DMS53 treated with DMSO at 0.1 percent for 48 hours (cell line): ENCODE results near the gene ARL14EP.

Source experiments
- DNase-seq: peaks from one replicate; lab custom pipeline; 2025; ENCODE audit not compliant: unreplicated experiment; lab: John Stamatoyannopoulos, UW

The ARL14EP gene

DNA sequence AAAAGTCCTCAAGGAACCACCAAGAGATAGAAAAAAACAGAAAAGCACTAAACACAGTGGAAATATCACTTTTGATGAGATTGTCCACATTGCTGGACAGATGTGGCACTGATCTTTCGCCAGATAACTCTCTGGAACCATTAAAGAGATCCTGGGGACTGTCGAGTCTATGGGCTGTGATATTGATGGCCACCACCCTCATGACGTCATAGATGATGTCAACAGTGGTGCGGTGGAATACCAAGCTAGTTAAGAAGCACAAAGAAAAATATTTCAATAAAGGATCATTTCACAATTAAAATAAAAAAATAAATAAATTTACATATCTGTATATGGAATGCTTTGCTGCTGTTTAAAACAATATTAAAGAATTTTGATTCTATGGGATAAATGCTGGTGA, 45.5 kb downstream of the ARL14EP start:
- DNase-seq = no peak

DNA sequence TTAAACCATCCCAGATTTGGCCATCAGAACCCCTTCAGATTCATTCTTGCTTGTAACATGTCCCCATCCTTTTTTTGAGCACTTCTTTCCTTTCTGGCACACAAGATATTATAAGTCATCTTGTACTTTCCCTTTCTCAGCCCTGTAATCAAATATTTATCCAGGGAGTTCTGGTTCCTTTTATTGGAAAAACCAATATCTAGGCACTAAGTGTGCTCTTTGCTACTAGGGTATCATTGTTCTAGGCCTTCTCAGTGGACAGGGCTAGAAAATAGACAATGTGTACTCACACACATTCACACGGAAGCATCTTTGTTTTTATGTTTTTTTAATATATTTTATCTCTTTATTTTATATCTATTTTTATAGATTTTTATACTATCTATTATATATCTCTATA, 47.3 kb downstream of the ARL14EP start:
- no peak for DNase-seq

DNA sequence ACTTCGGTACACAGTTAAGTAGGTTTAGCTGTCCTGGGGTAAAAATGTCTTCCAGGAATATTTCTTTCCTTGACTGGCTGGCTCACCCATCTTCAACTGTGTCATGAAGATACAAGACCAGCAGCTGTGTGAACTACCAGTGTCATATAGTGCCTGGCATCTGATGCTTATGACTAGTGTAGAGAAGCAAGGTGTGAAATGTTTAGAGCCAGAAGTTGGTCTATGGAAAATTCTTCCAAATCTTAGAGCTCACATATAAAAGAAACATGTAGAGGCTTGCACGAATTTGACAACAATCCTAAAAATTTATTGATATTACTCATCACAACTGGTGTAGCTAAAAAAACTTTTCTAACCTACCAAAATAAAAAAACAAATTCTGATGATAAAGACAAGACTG, 54.4 kb downstream of the ARL14EP start:
- DNase-seq = no peak

DNA sequence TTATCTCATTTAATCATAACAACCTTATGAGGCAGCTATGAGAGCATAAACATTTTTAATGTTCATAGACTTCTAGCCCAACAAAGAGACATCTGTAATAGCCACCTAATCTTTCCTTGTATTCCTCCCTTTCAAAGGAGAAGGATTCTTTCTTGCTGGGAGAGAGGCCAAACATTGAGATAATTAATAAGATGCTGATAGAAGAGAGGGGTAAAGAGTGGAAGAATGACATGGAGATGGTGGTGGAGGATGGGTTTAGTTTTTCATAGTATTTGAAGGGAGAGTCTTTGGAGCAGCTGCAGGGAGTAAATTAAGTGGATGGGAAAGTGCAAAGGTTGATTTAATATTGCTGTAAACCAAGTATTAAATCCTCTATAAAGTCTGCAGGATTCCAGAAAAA, 57.9 kb downstream of the ARL14EP start:
- no peak for DNase-seq

DNA sequence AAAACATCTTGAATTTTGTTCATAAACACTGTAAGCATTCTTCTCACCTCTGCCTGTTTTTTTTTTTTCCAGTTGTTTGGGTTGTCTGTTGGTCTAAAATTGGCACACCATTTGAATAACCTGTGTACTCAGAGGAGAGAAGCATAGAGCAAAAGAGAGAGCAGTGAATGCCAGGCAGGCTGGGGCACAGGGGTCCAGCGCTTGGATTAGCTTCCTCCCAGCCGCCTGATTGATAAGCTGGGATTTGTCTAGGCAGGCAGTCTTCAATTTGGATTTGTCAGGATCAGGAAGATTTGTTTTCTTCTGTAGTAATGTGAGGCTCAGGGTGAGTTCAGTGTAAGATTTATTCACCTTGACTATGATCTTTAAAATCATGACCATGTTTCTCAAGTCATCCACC, 59.0 kb downstream of the ARL14EP start:
- no peak for DNase-seq
